Superior temporal gyrus (tissue), 1 donor: Measurements from ENCODE around the gene IRS2.

ENCODE experiments used
- DNase-seq: peaks from one replicate; pipeline ENCODE4 v3.0.0-alpha.2; 2016; ENCODE audit errors: extremely low spot score

IRS2 gene

DNA sequence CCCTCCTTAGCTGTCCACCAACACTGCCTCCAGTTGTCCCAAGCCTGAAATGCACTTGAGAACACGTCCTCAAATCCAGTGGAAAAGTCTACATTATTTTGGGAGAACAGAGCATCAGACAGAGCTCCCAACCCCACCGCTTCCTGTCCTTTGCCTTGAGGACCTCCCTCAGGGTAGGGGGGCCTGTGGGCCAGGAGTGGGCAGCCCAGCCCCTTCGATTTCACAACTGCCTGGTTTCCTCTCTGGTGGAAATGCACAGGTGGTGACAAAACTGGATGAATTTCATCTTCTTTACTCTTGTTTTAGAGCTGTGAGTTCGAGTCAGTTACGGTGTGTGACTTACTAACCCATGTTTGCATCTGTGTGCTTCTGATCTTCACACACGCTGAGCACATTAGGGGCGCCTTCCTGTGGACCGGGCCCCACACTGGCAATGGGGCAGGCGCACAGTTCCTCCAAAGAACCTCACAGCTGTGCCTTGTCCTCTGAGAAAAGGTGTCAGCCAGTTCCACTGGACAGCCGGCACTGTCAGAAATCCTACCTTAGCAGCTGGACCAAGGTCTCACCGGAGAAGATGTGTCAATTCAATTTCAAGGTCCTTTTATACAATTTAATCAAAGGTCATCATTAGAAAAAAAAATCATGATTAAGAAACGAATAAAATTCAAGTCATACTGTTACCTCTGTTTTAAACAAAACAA lies 80.2 kb downstream of the IRS2 start:
- no peak for DNase-seq

DNA sequence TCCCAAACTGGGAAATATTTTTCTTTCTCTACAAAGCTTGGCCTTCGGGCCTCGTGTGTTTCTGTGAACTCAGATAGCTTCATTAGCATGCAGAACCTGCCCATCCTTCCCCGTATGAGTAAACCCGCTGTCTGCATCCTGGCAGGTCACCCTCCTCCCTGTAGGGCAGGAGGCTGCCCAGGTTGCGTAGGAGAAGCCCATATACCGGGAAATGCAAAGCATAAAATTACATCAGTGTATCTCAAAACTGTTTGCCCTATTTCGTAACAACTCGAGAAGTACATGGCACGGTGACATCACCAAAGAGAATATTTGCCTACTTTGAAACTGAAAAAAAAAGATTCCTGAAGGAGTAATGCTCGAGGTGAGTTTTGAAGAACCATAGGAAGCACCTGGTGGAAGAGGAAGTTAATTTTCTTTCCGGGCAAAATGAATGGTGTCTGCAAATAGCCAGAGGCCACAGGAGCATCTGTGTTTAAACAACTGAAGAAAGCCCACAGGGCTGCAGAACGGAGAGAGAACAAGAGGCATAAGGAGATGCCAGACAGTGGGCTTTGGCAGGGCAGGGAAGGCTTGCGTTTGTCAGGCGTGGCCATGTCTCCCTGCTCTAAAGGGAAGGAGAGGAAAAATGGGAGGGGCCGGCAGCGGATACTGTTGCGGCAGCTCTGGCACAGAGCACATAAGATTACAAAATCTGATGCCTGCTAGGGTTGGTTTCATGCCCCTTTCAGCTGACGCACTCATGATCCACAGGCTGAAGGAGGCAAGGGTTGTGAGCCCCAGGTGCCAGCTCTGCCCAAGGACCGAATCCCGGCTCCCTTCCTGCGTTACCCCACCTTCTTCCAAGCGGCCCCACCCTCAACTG lies 81.4 kb downstream of the IRS2 start:
- no peak for DNase-seq

DNA sequence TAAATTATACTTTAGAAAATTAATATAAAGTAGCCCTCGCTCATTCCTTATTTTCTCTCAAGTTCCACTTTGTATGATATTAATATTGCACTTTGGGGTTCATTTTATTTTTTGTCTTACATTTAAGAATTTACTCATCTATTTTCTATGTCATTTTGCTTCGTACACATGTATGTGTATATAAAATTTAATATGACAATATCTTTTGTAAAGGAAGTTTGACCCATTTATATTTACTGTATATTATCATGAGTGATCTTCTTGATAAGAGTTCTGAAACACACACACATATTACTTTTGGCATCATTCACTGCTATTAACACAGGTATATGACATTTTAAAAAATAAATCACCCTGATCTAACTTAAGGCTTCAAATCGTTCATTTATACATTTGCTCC lies 83.1 kb downstream of the IRS2 start:
- no peak for DNase-seq
